Measurements from ENCODE around the gene IL36B. TPM values are rescaled to one million over a fixed set of nuclear protein-coding genes. Genes with fewer than 3 reads are reported as not detected.

IL36B gene
- polyA plus RNA-seq, 1 donor (not counting 4 experiments of a cell fraction or from before 2014, with no cell fraction given): 0.21 TPM

DNA sequence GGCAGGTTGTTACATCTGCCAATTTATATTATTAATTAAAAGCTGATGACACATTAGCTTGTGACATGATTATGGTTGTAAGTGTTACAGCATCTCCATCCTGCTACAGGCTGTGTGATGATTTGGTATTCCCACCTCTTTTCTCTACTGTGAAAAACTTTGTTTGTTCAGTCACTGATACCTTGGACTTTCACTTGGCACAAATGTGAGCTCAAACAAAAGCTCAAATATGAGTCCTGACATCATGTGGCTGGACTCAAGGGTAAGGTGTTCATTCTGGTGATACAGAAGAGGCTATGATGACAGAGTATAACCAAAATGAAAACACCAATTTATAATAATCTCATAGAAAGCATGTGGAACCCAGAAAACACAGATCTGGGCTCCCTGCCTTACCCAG lies 58.8 kb downstream of the IL36B start:
- no peaks in the 10 kb centered on the region for H3K9me1 ChIP-seq (ENCODE audit: control insufficient read depth, extremely low read depth, insufficient read depth, low read length)
- no peaks in the 10 kb centered on the region for H3K27me3 ChIP-seq (ENCODE audit: control insufficient read depth, extremely low read depth, insufficient read depth, low read length)
- H4K20me1 ChIP-seq (ENCODE audit: control insufficient read depth, extremely low read depth, insufficient read depth, low read length): no peaks in the 10 kb centered on the region
- FAIRE-seq (no peak), DNase-seq (ENCODE audit: low read depth, low spot score) (no peak)
- H3K27ac ChIP-seq (ENCODE audit: control insufficient read depth, insufficient read depth, low read length): no peak overlapping the region
- H3K79me2 ChIP-seq (ENCODE audit: control insufficient read depth, insufficient read depth, low read length): no peaks in the 10 kb centered on the region
- peaks cover 4% of the 10 kb centered on the region for H3K9me3 ChIP-seq (ENCODE audit: control insufficient read depth, low read depth, low read length)
- H3K4me2 ChIP-seq (ENCODE audit: control insufficient read depth, extremely low read depth, insufficient read depth, low read depth, low read length): no peak overlapping the region
- H2AFZ ChIP-seq (ENCODE audit: control insufficient read depth, low read length): no peak overlapping the region
- TF ChIP-seq, protein P1, sequence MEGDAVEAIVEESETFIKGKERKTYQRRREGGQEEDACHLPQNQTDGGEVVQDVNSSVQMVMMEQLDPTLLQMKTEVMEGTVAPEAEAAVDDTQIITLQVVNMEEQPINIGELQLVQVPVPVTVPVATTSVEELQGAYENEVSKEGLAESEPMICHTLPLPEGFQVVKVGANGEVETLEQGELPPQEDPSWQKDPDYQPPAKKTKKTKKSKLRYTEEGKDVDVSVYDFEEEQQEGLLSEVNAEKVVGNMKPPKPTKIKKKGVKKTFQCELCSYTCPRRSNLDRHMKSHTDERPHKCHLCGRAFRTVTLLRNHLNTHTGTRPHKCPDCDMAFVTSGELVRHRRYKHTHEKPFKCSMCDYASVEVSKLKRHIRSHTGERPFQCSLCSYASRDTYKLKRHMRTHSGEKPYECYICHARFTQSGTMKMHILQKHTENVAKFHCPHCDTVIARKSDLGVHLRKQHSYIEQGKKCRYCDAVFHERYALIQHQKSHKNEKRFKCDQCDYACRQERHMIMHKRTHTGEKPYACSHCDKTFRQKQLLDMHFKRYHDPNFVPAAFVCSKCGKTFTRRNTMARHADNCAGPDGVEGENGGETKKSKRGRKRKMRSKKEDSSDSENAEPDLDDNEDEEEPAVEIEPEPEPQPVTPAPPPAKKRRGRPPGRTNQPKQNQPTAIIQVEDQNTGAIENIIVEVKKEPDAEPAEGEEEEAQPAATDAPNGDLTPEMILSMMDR (optimal IDR thresholded peaks at IDR 0.05 in 1 of 3, IDR thresholded peaks at IDR 0.05 in 1 of 3, conservative IDR thresholded peaks at IDR 0.05 in 1 of 3; ENCODE audit: extremely low read depth in 1 of 3, insufficient read depth in 2 of 3, low read length in 3 of 3): no peak
- no peak for TF ChIP-seq EZH2 (IDR thresholded peaks at IDR 0.05; ENCODE audit: low read length)
- no peaks in the 10 kb centered on the region for H3K4me1 ChIP-seq (ENCODE audit: control insufficient read depth, extremely low read depth, insufficient read depth, low read length)
- dilution Hi-C loops (cut with MboI; ENCODE audit: extremely low pct_ligation_motif_present, low sequenced_read_pairs): no loop called here
- H3K9ac ChIP-seq (ENCODE audit: control insufficient read depth, extremely low read depth, insufficient read depth, low read length): no peak overlapping the region
- H3K4me3 ChIP-seq (ENCODE audit: control insufficient read depth in 2 of 3, extremely low read depth in 1 of 3, insufficient read depth in 2 of 3, low read depth in 1 of 3, low read length in 3 of 3): no peak overlapping the region
- no peaks in the 10 kb centered on the region for H3K36me3 ChIP-seq (ENCODE audit: control insufficient read depth in 2 of 2, extremely low read depth in 1 of 2, insufficient read depth in 2 of 2, low read length in 2 of 2)

GRCh38 chr2:112989611-112990010 lies 63.1 kb downstream of the IL36B start:
- Histone ChIP-seq H3K79me2 (ENCODE audit: control insufficient read depth, insufficient read depth, low read length) (no peaks in the 10 kb centered on the region), H3K36me3 (ENCODE audit: control insufficient read depth in 2 of 2, extremely low read depth in 1 of 2, insufficient read depth in 2 of 2, low read length in 2 of 2) (peaks cover 0 to 1% of the 10 kb centered on the region in 2 experiments), H3K9ac (ENCODE audit: control insufficient read depth, extremely low read depth, insufficient read depth, low read length) (no peak overlapping the region), H2AFZ (ENCODE audit: control insufficient read depth, low read length) (no peak overlapping the region), H3K27ac (ENCODE audit: control insufficient read depth, insufficient read depth, low read length) (no peak overlapping the region), H4K20me1 (ENCODE audit: control insufficient read depth, extremely low read depth, insufficient read depth, low read length) (no peaks in the 10 kb centered on the region), H3K4me3 (ENCODE audit: control insufficient read depth in 2 of 3, extremely low read depth in 1 of 3, insufficient read depth in 2 of 3, low read depth in 1 of 3, low read length in 3 of 3) (no peak overlapping the region), H3K9me1 (ENCODE audit: control insufficient read depth, extremely low read depth, insufficient read depth, low read length) (no peaks in the 10 kb centered on the region), H3K9me3 (ENCODE audit: control insufficient read depth, low read depth, low read length) (peaks cover 4% of the 10 kb centered on the region), H3K4me1 (ENCODE audit: control insufficient read depth, extremely low read depth, insufficient read depth, low read length) (no peaks in the 10 kb centered on the region), H3K27me3 (ENCODE audit: control insufficient read depth, extremely low read depth, insufficient read depth, low read length) (no peaks in the 10 kb centered on the region), H3K4me2 (ENCODE audit: control insufficient read depth, extremely low read depth, insufficient read depth, low read depth, low read length) (no peak overlapping the region)
- dilution Hi-C loops (cut with MboI; ENCODE audit: extremely low pct_ligation_motif_present, low sequenced_read_pairs): no loop called here
- no peak for FAIRE-seq
- TF ChIP-seq, protein P1 (optimal IDR thresholded peaks at IDR 0.05 in 1 of 3, IDR thresholded peaks at IDR 0.05 in 1 of 3, conservative IDR thresholded peaks at IDR 0.05 in 1 of 3; ENCODE audit: extremely low read depth in 1 of 3, insufficient read depth in 2 of 3, low read length in 3 of 3): no peak
- no peak for TF ChIP-seq EZH2 (IDR thresholded peaks at IDR 0.05; ENCODE audit: low read length)
- no peak for DNase-seq (ENCODE audit: low read depth, low spot score)
